ENCODE measurements around the gene RNF123. TPM values are rescaled to one million over a fixed set of nuclear protein-coding genes. Genes with fewer than 3 reads are reported as not detected.

RNF123 gene
- total RNA-seq, 1 donor from 2014 or later: 40.1 TPM

GRCh38 chr3:49673715-49674496 is 15.5 kb upstream of the RNF123 start, which contains the start of gene APEH:
TSS of gene APEH (plus strand) at chr3:49674351. CDS start at chr3:49674402, 51 bp downstream.
- no peak for DNase-seq (ENCODE audit: low spot score)
- peak within 1 kb of the TSS; percentile 90 for H3K4me3 Mint-ChIP-seq (ENCODE audit: unreplicated experiment)
- H3K36me3 Mint-ChIP-seq (ENCODE audit: low read depth): peaks cover 7% of the 10 kb centered on the region
- peak within 1 kb of the TSS; percentile 99 for H3K27ac Mint-ChIP-seq (ENCODE audit: unreplicated experiment)
- H3K27me3 Mint-ChIP-seq (ENCODE audit: low read depth): no peaks in the 10 kb centered on the region
- no peaks in the 10 kb centered on the region for H3K9me3 Mint-ChIP-seq (ENCODE audit: low read depth)
- no peak for TF ChIP-seq CTCF (IDR thresholded peaks at IDR 0.05)
- H3K4me1 Mint-ChIP-seq (ENCODE audit: low read depth): peaks cover 18% of the 10 kb centered on the region

- Mint-ChIP-seq H3K27ac (ENCODE audit: unreplicated experiment) (peak overlapping the region; percentile 17), H3K9me3 (ENCODE audit: low read depth) (no peaks in the 10 kb centered on the region)
- TF ChIP-seq CTCF (IDR thresholded peaks at IDR 0.05): peak; percentile 46
Observed at GRCh38 chr3:49674497-49674983, 14.8 kb upstream of the RNF123 start.

GRCh38 chr3:49675912-49676311 is 13.4 kb upstream of the RNF123 start:
- H3K4me1 Mint-ChIP-seq (ENCODE audit: low read depth): peaks cover 16% of the 10 kb centered on the region
- H3K27me3 Mint-ChIP-seq (ENCODE audit: low read depth): no peaks in the 10 kb centered on the region
- no peak for DNase-seq (ENCODE audit: low spot score)
- peaks cover 13% of the 10 kb centered on the region for H3K36me3 Mint-ChIP-seq (ENCODE audit: low read depth)
- H3K9me3 Mint-ChIP-seq (ENCODE audit: low read depth): no peaks in the 10 kb centered on the region
- TF ChIP-seq CTCF (IDR thresholded peaks at IDR 0.05): no peak
- H3K27ac Mint-ChIP-seq (ENCODE audit: unreplicated experiment): no peak overlapping the region
- no peak overlapping the region for H3K4me3 Mint-ChIP-seq (ENCODE audit: unreplicated experiment)

More at GRCh38 chr3:49674497-49674983, 14.8 kb upstream of the RNF123 start:
- peaks cover 7% of the 10 kb centered on the region for H3K36me3 Mint-ChIP-seq (ENCODE audit: low read depth)
- DNase-seq (ENCODE audit: low spot score): no peak
- peaks cover 16% of the 10 kb centered on the region for H3K4me1 Mint-ChIP-seq (ENCODE audit: low read depth)
- H3K4me3 Mint-ChIP-seq (ENCODE audit: unreplicated experiment): peak overlapping the region; percentile 90
- no peaks in the 10 kb centered on the region for H3K27me3 Mint-ChIP-seq (ENCODE audit: low read depth)

- H3K4me3 Mint-ChIP-seq (ENCODE audit: unreplicated experiment): no peak overlapping the region
- peaks cover 4% of the 10 kb centered on the region for H3K4me1 Mint-ChIP-seq (ENCODE audit: low read depth)
- peaks cover 21% of the 10 kb centered on the region for H3K36me3 Mint-ChIP-seq (ENCODE audit: low read depth)
- no peak overlapping the region for H3K27ac Mint-ChIP-seq (ENCODE audit: unreplicated experiment)
- no peak for DNase-seq (ENCODE audit: low spot score)
- no peaks in the 10 kb centered on the region for H3K27me3 Mint-ChIP-seq (ENCODE audit: low read depth)
- no peaks in the 10 kb centered on the region for H3K9me3 Mint-ChIP-seq (ENCODE audit: low read depth)
- no peak for TF ChIP-seq CTCF (IDR thresholded peaks at IDR 0.05)
Observed at GRCh38 chr3:49680493-49681231, 8.7 kb upstream of the RNF123 start.

- no peak overlapping the region for H3K4me3 Mint-ChIP-seq (ENCODE audit: unreplicated experiment)
- H3K36me3 Mint-ChIP-seq (ENCODE audit: low read depth): peaks cover 20% of the 10 kb centered on the region
- no peak overlapping the region for H3K27ac Mint-ChIP-seq (ENCODE audit: unreplicated experiment)
- H3K27me3 Mint-ChIP-seq (ENCODE audit: low read depth): no peaks in the 10 kb centered on the region
- no peak for DNase-seq (ENCODE audit: low spot score)
- no peak for TF ChIP-seq CTCF (IDR thresholded peaks at IDR 0.05)
- no peaks in the 10 kb centered on the region for H3K9me3 Mint-ChIP-seq (ENCODE audit: low read depth)
- H3K4me1 Mint-ChIP-seq (ENCODE audit: low read depth): peaks cover 4% of the 10 kb centered on the region
Observed at GRCh38 chr3:49681232-49681522, 8.2 kb upstream of the RNF123 start.

Measured in chondrocyte (in vitro differentiated cells).